T-helper 2 cell (primary cell): ENCODE results near the gene PCDHA8.
"Not testable (repeated sequence)": the region's sequence is repeated elsewhere in the genome, so short reads cannot be mapped to it uniquely, and the experiment has no call there.

Experiments used
- DNase-seq, 5 experiments: peaks; one replicate each; pipeline versions ENCODE4 v3.0.0 to v3.0.0-alpha.2; 2012 to 2022

The PCDHA8 gene

GRCh38 chr5:140870221-140871201 lies 29.5 kb downstream of the PCDHA8 start:
- DNase-seq: no peak

GRCh38 chr5:140875085-140876065 lies 34.4 kb downstream of the PCDHA8 start, which contains the start of gene PCDHA12:
Gene PCDHA12 (plus strand): TSS chr5:140875308. CDS start chr5:140875473, 165 bp downstream.
- no peak for DNase-seq

GRCh38 chr5:140876541-140877261 lies 35.7 kb downstream of the PCDHA8 start:
- DNase-seq: not testable (repeated sequence)

- DNase-seq: no peak
Measured at GRCh38 chr5:140877262-140877581, 36.2 kb downstream of the PCDHA8 start.

GRCh38 chr5:140881889-140882590 lies 41.1 kb downstream of the PCDHA8 start, which contains the start of gene PCDHA13:
Gene PCDHA13 (plus strand): TSS chr5:140882124. CDS start chr5:140882269, 145 bp downstream.
- no peak for DNase-seq

GRCh38 chr5:140882591-140882899 lies 41.6 kb downstream of the PCDHA8 start:
- no peak for DNase-seq

GRCh38 chr5:140883373-140883772 lies 42.4 kb downstream of the PCDHA8 start:
- DNase-seq: no peak

- no peak for DNase-seq
Measured at GRCh38 chr5:140883927-140884697, 43.1 kb downstream of the PCDHA8 start.
